ENCODE measurements around the gene ODAD4. TPM values are rescaled to one million over a fixed set of nuclear protein-coding genes. Genes with fewer than 3 reads are reported as not detected.
A peak's percentile ranks its signal among the peaks of the same experiment; 100 is the strongest.

ODAD4 gene
- total and polyA plus RNA-seq, 2 of the 8 experiments (the other 6 are each of a cell fraction or from before 2014, with no cell fraction given) = 0.48 to 1.3 TPM

DNA sequence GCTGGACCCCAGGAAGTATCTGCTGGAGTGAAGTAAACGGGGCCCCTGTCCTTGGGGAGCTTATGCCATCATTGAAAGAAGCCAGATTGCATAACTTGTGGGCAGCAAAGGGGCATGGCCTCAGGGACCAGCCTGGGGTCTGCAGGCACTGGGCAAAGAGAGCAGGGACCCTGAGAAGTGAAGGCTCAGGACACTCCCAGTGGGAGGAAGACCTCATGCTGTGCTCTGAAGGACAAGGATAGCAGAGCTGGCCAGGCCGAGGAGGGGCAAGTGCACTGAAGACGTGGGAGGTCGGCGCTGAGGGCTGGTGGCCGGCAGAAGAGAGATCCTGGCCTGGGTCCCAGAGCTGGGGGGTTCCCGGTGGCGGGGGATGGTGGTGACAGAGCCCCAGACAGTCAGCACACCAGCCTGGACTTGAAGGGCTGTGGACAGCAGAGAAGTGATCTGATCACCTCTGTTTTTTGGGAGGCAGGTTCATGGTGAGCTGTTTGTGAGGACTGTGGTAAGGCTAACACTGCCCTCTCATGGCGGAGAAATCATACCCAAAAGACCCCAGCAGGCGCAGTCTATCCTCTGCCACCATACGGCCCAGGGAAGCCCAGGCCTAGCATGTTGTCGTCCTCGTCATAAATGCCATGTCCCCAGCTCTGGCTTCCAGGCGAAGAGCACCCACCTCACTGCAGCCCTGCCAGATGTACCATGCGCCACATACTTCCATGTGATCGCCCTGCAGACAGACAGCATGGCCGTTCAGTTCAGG, 29.1 kb downstream of the ODAD4 start (continued):
- TF ChIP-seq CBX5 (IDR thresholded peaks at IDR 0.05; ENCODE audit: low read depth, low read length) (no peak), CTBP2 (IDR thresholded peaks at IDR 0.05; ENCODE audit: borderline replicate concordance, insufficient read depth, insufficient read length, low read length) (no peak), ASH2L (IDR thresholded peaks at IDR 0.05; ENCODE audit: low read length) (no peak), TBP (IDR thresholded peaks at IDR 0.05; ENCODE audit: low read depth, low read length) (no peak), HDAC6 (IDR thresholded peaks at IDR 0.05; ENCODE audit: low read depth, low read length) (no peak)
- TF ChIP-seq, protein P1, sequence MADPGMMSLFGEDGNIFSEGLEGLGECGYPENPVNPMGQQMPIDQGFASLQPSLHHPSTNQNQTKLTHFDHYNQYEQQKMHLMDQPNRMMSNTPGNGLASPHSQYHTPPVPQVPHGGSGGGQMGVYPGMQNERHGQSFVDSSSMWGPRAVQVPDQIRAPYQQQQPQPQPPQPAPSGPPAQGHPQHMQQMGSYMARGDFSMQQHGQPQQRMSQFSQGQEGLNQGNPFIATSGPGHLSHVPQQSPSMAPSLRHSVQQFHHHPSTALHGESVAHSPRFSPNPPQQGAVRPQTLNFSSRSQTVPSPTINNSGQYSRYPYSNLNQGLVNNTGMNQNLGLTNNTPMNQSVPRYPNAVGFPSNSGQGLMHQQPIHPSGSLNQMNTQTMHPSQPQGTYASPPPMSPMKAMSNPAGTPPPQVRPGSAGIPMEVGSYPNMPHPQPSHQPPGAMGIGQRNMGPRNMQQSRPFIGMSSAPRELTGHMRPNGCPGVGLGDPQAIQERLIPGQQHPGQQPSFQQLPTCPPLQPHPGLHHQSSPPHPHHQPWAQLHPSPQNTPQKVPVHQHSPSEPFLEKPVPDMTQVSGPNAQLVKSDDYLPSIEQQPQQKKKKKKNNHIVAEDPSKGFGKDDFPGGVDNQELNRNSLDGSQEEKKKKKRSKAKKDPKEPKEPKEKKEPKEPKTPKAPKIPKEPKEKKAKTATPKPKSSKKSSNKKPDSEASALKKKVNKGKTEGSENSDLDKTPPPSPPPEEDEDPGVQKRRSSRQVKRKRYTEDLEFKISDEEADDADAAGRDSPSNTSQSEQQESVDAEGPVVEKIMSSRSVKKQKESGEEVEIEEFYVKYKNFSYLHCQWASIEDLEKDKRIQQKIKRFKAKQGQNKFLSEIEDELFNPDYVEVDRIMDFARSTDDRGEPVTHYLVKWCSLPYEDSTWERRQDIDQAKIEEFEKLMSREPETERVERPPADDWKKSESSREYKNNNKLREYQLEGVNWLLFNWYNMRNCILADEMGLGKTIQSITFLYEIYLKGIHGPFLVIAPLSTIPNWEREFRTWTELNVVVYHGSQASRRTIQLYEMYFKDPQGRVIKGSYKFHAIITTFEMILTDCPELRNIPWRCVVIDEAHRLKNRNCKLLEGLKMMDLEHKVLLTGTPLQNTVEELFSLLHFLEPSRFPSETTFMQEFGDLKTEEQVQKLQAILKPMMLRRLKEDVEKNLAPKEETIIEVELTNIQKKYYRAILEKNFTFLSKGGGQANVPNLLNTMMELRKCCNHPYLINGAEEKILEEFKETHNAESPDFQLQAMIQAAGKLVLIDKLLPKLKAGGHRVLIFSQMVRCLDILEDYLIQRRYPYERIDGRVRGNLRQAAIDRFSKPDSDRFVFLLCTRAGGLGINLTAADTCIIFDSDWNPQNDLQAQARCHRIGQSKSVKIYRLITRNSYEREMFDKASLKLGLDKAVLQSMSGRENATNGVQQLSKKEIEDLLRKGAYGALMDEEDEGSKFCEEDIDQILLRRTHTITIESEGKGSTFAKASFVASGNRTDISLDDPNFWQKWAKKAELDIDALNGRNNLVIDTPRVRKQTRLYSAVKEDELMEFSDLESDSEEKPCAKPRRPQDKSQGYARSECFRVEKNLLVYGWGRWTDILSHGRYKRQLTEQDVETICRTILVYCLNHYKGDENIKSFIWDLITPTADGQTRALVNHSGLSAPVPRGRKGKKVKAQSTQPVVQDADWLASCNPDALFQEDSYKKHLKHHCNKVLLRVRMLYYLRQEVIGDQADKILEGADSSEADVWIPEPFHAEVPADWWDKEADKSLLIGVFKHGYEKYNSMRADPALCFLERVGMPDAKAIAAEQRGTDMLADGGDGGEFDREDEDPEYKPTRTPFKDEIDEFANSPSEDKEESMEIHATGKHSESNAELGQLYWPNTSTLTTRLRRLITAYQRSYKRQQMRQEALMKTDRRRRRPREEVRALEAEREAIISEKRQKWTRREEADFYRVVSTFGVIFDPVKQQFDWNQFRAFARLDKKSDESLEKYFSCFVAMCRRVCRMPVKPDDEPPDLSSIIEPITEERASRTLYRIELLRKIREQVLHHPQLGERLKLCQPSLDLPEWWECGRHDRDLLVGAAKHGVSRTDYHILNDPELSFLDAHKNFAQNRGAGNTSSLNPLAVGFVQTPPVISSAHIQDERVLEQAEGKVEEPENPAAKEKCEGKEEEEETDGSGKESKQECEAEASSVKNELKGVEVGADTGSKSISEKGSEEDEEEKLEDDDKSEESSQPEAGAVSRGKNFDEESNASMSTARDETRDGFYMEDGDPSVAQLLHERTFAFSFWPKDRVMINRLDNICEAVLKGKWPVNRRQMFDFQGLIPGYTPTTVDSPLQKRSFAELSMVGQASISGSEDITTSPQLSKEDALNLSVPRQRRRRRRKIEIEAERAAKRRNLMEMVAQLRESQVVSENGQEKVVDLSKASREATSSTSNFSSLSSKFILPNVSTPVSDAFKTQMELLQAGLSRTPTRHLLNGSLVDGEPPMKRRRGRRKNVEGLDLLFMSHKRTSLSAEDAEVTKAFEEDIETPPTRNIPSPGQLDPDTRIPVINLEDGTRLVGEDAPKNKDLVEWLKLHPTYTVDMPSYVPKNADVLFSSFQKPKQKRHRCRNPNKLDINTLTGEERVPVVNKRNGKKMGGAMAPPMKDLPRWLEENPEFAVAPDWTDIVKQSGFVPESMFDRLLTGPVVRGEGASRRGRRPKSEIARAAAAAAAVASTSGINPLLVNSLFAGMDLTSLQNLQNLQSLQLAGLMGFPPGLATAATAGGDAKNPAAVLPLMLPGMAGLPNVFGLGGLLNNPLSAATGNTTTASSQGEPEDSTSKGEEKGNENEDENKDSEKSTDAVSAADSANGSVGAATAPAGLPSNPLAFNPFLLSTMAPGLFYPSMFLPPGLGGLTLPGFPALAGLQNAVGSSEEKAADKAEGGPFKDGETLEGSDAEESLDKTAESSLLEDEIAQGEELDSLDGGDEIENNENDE (IDR thresholded peaks at IDR 0.05; ENCODE audit: insufficient replicate concordance, low read length) = no peak
- TF ChIP-seq, protein P2, sequence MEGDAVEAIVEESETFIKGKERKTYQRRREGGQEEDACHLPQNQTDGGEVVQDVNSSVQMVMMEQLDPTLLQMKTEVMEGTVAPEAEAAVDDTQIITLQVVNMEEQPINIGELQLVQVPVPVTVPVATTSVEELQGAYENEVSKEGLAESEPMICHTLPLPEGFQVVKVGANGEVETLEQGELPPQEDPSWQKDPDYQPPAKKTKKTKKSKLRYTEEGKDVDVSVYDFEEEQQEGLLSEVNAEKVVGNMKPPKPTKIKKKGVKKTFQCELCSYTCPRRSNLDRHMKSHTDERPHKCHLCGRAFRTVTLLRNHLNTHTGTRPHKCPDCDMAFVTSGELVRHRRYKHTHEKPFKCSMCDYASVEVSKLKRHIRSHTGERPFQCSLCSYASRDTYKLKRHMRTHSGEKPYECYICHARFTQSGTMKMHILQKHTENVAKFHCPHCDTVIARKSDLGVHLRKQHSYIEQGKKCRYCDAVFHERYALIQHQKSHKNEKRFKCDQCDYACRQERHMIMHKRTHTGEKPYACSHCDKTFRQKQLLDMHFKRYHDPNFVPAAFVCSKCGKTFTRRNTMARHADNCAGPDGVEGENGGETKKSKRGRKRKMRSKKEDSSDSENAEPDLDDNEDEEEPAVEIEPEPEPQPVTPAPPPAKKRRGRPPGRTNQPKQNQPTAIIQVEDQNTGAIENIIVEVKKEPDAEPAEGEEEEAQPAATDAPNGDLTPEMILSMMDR (IDR thresholded peaks at IDR 0.05; ENCODE audit: control extremely low read depth in 1 of 3, insufficient read depth in 1 of 3, low read depth in 1 of 3, low read length in 3 of 3) = peak; percentile 66 to 87 (median 86)

Data from H1 (cell line).